GM21825 (cell line): ENCODE data around the gene ACOT7.

ENCODE experiments used
- ATAC-seq: cut with Tn5 transposase; IDR thresholded peaks from one replicate; pipeline ENCODE4 v1.9.1; 2021; ENCODE audit warnings: mild to moderate bottlenecking, moderate library complexity; ENCODE audit not compliant: unreplicated experiment

Gene ACOT7

GRCh38 chr1:6294080-6294889 is 99.3 kb downstream of the ACOT7 start:
- ATAC-seq: no peak

DNA sequence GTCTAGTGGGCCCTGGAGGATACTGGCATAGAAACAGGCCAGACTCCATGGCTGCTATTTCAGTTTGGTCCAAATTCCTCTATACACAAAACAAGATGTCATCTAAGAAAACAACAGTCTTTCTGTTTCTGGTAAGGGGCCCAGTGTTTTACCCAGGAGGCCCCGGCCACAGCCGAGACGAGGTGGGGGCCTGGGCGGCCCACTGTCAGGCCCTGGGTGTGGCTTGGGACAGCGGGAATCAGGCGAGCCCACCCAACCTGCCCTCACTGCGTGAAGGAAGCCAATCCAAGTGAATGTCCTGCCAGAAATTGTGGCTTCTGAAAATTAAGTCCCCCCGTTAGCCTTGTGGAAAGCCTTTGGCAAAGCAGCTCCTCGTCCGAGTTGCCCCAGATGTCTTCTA is 101.5 kb downstream of the ACOT7 start:
- ATAC-seq: no peak

GRCh38 chr1:6288665-6289064 is 104.9 kb downstream of the ACOT7 start:
- no peak for ATAC-seq

DNA sequence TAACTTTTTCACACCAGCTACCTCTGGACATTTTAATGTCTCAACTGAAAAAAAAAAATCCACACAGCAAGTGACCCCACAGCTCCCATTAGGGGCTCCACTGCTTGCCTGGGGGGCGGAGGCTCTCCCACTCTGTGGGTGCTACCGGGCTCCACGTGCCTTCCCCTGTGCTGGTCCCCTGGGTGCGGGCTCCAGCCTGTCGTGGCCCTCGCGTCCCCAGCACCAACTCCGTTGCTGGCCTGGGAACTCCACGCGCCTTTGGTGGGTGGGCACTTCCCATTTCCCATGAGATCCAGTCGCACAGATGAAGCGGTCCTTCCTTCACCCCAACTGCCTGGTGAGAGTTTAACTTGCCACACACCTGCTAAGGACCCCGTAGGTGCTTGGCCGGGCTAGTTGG is 105.5 kb downstream of the ACOT7 start:
- no peak for ATAC-seq

GRCh38 chr1:6287431-6287886 is 106.1 kb downstream of the ACOT7 start:
- ATAC-seq: no peak

GRCh38 chr1:6287029-6287428 is 106.5 kb downstream of the ACOT7 start:
- ATAC-seq: no peak

DNA sequence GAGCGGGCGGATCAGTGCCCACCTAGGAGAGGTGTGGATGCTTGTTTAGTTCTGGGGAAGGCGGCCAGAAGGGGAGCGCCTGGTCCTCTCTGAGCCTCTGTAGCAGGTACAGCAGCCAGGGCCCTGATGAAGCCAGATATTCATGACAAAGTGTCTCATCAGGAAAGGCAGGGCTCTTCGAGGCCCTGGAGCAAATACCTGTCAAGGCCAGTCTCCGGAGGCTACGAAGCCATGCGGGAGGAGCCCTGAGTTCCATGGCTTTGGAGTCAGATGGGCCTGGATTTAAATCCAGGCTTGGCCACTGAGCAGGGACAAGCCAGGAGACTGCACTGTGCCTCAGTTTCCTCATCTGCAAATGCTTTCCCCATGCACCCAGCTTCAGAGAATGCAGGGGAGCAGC is 107.3 kb downstream of the ACOT7 start:
- no peak for ATAC-seq

DNA sequence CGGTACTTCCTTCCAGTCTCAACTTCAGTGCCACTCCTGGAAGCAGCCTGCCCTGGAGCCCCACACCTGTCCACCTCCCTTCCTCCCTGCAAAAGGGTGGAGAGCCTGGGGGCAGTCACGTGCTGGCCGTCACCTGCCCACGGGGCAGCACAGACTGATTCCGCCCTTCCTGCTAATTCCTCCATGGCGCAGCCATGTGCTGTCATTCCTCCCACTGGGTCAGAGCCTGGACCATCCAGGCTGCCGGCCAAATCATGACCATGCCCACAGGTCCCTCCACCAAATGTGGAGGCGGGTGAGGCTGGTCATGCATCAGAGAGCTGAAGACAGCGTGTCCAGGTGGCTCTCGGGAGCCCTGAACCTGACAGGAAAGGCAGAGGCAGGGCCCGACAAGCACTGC is 108.2 kb downstream of the ACOT7 start:
- ATAC-seq: no peak

- ATAC-seq: no peak
These were observed 110.8 kb downstream of the ACOT7 start for GRCh38 chr1:6282577-6283270.

DNA sequence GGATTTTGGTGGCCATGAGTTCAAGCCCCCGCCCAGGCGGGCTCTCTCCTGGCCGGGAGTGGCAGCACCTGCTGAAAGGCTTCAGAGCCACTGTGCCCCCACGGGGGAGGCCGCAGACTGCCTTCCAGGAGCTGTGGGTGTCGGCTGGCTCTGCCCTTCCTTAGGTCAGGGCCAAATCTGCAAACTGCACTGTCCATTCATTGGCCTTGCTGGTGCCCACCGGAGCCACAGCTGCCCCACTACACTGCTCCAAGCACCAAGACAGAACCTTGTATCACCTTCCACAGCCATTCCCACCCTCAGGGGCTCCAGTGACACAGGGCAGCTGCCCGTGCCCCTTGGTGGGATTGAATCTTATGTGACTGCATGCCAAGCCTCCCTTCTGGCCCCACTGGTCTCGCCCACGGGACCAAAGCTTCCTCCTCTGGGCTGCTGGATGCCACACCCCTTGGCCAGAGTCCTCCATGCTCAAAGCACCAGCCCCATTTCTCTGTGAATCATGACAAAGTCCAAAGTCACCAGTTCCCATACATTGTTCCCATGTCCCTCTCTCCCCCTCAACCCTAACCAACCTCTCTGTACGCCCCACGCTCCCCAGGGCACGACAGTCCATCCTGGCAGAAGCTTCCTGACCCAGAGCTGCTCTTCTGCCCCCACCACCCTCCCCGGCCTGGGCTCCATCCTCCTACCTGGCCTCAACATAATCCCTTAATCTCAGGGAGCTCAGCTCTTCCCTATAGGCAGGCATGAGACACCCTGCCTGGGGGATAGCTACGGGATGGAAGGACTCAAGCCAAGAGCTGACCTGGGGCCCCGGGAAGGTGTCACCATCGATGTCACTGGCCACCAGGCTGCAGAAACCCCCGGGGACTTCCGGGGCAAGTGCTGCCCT is 111.8 kb downstream of the ACOT7 start:
- ATAC-seq: no peak

- no peak for ATAC-seq
These were observed 112.7 kb downstream of the ACOT7 start for GRCh38 chr1:6280761-6281451.

DNA sequence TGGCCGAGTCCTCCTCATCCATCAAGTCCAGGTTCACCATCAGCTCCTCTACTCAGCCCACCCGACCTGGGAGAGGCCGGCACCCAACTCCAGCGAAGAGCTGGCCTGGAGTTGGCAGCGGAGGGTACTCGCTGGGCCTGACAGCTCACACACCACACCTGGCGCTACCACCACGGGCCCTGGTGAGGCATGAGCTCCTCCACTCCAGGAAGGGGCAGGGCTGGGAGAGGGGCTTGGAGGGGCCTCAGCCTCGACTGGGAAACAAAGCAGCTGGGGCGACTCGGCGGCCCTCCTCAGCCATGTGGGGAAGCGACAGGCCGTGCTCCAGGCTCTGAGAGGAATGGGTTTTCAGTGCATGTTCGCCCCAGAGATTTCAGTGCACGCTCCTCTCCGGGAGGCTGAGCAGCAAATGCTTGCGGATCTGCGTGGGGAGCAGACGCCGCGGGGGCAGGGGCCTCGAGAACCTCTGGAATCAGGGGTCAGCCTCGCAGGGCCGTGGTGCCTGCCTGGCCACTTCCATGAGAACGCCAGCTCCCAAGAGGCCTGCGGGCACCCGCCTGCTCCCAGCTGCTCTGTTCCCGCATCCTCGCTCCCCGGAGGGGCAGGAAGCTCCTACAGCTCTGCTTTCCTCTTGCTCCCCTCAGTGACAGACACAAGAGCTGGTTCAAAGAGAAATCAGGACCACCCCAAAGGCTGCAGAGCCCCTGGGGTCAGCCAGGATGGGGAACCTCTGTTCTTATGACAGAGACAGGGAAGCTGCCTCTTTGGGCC is 113.8 kb downstream of the ACOT7 start:
- ATAC-seq: no peak

GRCh38 chr1:6279066-6279465 is 114.5 kb downstream of the ACOT7 start:
- no peak for ATAC-seq

DNA sequence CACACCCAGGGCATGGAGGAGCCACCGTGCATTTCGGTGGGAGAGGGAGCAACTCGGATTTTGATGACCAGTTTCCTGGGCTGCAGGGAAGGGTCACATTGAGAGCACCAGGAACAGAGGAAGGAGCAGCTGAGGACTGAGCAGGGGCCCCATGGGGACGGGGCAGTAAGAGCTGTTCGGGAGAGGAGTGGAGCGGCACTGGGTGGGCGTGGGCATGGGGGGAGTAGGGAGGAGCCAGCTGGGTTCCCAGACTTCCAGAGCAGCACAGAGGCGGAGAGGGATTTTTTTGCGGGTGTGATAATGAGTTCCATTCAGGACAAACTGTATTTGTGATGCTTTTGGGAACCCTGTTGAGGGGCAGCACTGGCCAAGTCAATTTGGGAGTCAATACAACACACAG is 115.3 kb downstream of the ACOT7 start:
- ATAC-seq: no peak

- no peak for ATAC-seq
These were observed 116.6 kb downstream of the ACOT7 start for GRCh38 chr1:6276811-6277555.

GRCh38 chr1:6275826-6276782 is 117.5 kb downstream of the ACOT7 start:
- ATAC-seq: no peak

DNA sequence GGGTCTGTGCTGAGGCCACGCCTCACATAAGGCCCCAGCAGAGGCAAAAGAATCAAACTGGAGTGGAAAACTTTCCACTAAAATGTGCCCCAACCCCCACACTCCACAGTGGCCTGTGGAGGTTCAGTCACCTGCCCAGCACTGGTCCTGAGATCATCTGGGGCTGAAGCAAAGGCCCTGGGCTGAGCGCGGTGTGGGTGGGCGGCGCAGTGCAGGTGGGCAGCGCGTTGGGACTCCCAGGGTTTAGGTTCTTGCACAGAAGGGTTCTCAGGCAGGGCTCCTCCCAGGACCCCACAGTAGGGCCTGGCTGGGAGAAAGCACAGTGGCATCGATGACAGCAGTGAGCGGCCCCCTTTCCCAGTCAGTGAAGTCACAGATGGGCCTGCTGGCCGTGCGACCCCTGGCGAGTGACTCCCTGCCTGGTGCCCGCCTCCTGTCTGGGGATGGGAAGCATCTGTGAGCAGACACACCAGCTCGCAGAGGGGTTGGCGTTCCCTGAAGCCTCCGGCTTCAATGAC is 118.9 kb downstream of the ACOT7 start:
- ATAC-seq: no peak

DNA sequence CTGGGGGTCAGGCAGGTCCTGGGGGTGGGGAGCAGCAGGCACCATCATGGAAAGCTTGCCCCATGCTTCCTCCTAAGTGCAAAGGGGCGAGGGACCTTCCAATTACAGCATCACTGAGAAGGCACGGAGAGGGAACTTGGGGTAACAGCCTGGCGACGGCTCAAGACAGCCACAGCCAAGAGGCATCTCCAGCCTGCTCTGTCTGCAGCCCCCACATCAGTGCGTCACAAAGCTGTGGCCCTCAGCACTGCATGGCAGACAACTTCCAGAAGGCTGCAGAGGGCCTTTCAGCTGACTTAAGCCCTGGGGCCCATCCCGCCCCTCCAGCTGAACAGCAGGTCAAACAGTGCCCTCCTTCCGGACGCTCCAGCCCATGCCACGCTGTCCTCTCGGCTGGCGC is 119.5 kb downstream of the ACOT7 start:
- ATAC-seq: no peak
